T-helper 1 cell (primary cell): Measurements from ENCODE around the gene LRRC51.
"Not testable (repeated sequence)": the region's sequence is repeated elsewhere in the genome, so short reads cannot be mapped to it uniquely, and the experiment has no call there.

ENCODE experiments used
- DNase-seq, 5 donors: peaks; one replicate each; pipeline ENCODE4 v3.0.0-alpha.2; 2012 to 2020

LRRC51 gene

GRCh38 chr11:72141066-72141465 lies 60.4 kb downstream of the LRRC51 start:
- peak in 1 of 5 donors; percentile 58 for DNase-seq

- not testable (repeated sequence) for DNase-seq
Measured at GRCh38 chr11:72142086-72142485, 61.4 kb downstream of the LRRC51 start.

GRCh38 chr11:72142543-72142942 lies 61.9 kb downstream of the LRRC51 start:
- not testable (repeated sequence) for DNase-seq

- no peak for DNase-seq
Measured at GRCh38 chr11:72144807-72145565, 64.3 kb downstream of the LRRC51 start.
